Measurements from ENCODE around the gene EEIG1. TPM values are rescaled to one million over a fixed set of nuclear protein-coding genes. Genes with fewer than 3 reads are reported as not detected.

EEIG1 gene
- total and polyA plus RNA-seq, 2 experiments from 2014 or later: 11.2 to 22.4 TPM

DNA sequence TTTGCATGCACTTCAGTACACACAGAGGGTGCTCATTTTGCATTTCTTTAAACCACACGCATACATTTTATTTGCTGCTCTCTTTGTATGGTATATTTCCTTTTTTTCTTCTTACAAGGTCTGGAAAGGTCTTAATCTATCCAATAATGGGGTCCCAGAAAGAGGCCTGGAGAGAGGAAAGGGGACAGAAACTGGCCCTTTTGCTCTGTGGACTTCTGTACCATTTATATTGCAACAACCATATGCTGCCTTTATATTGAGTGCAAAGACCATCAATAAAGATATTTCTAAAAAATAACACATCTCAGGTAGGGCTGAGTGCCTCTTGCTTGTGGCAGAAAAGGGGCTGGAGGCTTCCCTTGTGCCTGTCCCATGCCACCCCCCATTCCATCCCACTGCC lies 27.6 kb downstream of the EEIG1 start:
- no peak overlapping the region for H3K4me2 ChIP-seq
- ATAC-seq (no peak), DNase-seq (ENCODE audit: low spot score) (no peak)
- H3K4me3 ChIP-seq: no peak overlapping the region
- H3F3A ChIP-seq (replicated peaks; ENCODE audit: low read depth): 0 out of 2 replicates have a peak, but pooled peaks cover 3% of the 10 kb centered on the region
- peaks cover 59% of the 10 kb centered on the region for H3K79me2 ChIP-seq (replicated peaks; ENCODE audit: insufficient read depth)
- no peak overlapping the region for H3K27ac ChIP-seq (ENCODE audit: low read depth)
- H3K4me1 ChIP-seq (ENCODE audit: insufficient read depth): peaks cover 8% of the 10 kb centered on the region; the same call in 1 of the 2 replicates
- no peaks in the 10 kb centered on the region for H3K27me3 ChIP-seq (ENCODE audit: insufficient read depth)
- no peak overlapping the region for H3K27ac Mint-ChIP-seq
- peaks cover 19% of the 10 kb centered on the region for H3K4me1 Mint-ChIP-seq
- no peak overlapping the region for H2AFZ ChIP-seq
- H3K36me3 ChIP-seq (ENCODE audit: insufficient read depth): no peaks in the 10 kb centered on the region
- peaks cover 6% of the 10 kb centered on the region; the same call in 2 of the 3 replicates for H3K36me3 Mint-ChIP-seq (ENCODE audit: low read depth)
- no peaks in the 10 kb centered on the region for H3K9me3 Mint-ChIP-seq
- H4K20me1 ChIP-seq (replicated peaks; ENCODE audit: insufficient read depth): peaks cover 12% of the 10 kb centered on the region
- TF ChIP-seq, protein P1, sequence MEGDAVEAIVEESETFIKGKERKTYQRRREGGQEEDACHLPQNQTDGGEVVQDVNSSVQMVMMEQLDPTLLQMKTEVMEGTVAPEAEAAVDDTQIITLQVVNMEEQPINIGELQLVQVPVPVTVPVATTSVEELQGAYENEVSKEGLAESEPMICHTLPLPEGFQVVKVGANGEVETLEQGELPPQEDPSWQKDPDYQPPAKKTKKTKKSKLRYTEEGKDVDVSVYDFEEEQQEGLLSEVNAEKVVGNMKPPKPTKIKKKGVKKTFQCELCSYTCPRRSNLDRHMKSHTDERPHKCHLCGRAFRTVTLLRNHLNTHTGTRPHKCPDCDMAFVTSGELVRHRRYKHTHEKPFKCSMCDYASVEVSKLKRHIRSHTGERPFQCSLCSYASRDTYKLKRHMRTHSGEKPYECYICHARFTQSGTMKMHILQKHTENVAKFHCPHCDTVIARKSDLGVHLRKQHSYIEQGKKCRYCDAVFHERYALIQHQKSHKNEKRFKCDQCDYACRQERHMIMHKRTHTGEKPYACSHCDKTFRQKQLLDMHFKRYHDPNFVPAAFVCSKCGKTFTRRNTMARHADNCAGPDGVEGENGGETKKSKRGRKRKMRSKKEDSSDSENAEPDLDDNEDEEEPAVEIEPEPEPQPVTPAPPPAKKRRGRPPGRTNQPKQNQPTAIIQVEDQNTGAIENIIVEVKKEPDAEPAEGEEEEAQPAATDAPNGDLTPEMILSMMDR (conservative IDR thresholded peaks at IDR 0.05; ENCODE audit: low read depth in 2 of 2): no peak
- TF ChIP-seq STAT1 (IDR thresholded peaks at IDR 0.05; ENCODE audit: unreplicated experiment): no peak
- peaks cover 10% of the 10 kb centered on the region for H3K27me3 Mint-ChIP-seq (ENCODE audit: insufficient read depth, low read depth, poor library complexity)
- H3K4me3 Mint-ChIP-seq: no peak overlapping the region
- H3K9me2 ChIP-seq (ENCODE audit: insufficient read depth): no peaks in the 10 kb centered on the region

DNA sequence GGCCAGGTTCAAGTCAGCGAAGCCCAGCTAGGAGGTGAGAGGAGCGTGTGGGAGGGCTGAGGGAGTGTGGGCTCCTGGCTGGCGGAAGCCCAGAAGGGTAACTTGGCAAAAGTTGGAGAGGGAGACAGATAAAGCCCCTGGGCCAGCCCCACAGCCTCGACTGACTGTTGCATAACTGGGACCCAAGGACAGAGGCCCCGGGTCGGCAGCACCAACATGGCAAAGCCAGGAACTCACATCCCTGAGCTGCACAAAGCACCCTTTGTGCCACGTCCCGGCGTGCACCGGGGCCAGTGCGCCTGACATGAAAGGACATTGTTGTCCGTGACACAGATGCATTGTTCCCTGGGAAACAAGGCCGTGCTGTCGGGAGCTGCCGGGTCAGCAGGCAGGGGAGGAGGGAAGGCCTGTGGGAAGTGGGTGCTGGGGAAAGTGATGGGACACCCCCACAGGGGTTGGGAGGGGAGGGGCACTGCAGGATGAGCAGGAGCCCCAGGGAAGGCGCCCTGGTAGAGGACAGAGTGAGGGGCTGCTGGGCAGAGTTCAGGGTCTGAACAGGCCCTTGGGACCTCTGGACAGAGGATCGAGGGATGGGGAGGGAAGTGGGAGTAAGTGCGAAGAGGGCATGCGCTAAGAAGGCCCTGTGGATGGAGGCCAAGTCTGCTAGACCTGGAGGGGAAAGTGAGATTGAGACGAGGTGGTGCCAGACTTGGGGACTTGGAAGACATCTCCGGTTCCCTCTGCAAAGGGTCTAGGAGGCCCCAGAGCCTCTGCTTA lies 30.1 kb downstream of the EEIG1 start:
- H4K20me1 ChIP-seq (replicated peaks; ENCODE audit: insufficient read depth): peaks cover 12% of the 10 kb centered on the region
- Mint-ChIP-seq H3K36me3 (ENCODE audit: low read depth) (peaks cover 17% of the 10 kb centered on the region), H3K9me3 (no peaks in the 10 kb centered on the region), H3K4me3 (no peak overlapping the region), H3K27me3 (ENCODE audit: insufficient read depth, low read depth, poor library complexity) (peaks cover 13% of the 10 kb centered on the region), H3K27ac (no peak overlapping the region), H3K4me1 (peaks cover 15% of the 10 kb centered on the region)
- H2AFZ ChIP-seq: no peak overlapping the region
- H3K4me3 ChIP-seq: no peak overlapping the region
- H3F3A ChIP-seq (replicated peaks; ENCODE audit: low read depth): no peaks in the 10 kb centered on the region
- peaks cover 2% of the 10 kb centered on the region for H3K4me1 ChIP-seq (ENCODE audit: insufficient read depth)
- ATAC-seq (no peak), DNase-seq (ENCODE audit: low spot score) (no peak)
- peaks cover 34% of the 10 kb centered on the region for H3K79me2 ChIP-seq (replicated peaks; ENCODE audit: insufficient read depth)
- no peaks in the 10 kb centered on the region for H3K36me3 ChIP-seq (ENCODE audit: insufficient read depth)
- H3K27me3 ChIP-seq (ENCODE audit: insufficient read depth): no peaks in the 10 kb centered on the region
- no peak for TF ChIP-seq EZH2 (IDR thresholded peaks at IDR 0.05; ENCODE audit: low read depth, unreplicated experiment)
- no peak overlapping the region for H3K4me2 ChIP-seq
- H3K9me2 ChIP-seq (ENCODE audit: insufficient read depth): no peaks in the 10 kb centered on the region
- H3K27ac ChIP-seq (ENCODE audit: low read depth): no peak overlapping the region

DNA sequence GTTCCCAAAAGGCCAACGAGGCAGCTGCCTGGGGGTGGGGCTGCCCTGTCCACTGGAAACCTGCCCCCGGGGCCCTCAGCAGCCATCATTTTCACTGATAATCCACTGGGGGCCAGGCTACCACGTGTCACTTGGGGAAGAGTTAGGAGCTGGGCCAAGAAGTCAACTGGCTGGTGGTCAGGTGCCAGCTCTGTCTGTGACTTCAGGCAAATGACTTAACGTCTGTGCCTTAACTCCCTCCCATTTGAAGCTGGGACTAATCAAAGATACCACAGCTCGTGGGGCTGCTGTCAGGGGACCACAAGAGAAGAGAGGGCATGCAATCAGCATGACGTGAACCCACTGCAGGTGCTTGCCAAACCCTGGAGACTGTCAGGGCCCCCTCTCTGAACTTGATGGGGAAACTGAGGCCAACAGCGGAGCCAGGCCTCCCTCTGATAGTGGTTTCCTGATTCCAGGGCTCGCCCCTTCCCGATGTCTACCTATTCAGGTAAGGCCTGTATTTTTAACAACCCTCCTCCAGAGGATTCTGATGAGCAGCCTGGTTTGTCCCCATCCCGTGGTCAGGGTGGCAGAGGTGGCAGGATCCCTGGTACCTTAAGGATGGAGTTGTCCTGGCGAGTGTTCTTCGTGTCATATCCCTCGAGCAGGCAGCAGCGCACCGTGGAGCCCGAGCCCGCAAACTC lies 30.8 kb downstream of the EEIG1 start:
- ATAC-seq: no peak
- Mint-ChIP-seq H3K27me3 (ENCODE audit: insufficient read depth, low read depth, poor library complexity) (peaks cover 13% of the 10 kb centered on the region), H3K4me3 (no peak overlapping the region), H3K36me3 (ENCODE audit: low read depth) (peaks cover 19% of the 10 kb centered on the region), H3K9me3 (no peaks in the 10 kb centered on the region), H3K27ac (no peak overlapping the region), H3K4me1 (peaks cover 9% of the 10 kb centered on the region)
- Histone ChIP-seq H3K27ac (ENCODE audit: low read depth) (no peak overlapping the region), H3F3A (replicated peaks; ENCODE audit: low read depth) (no peaks in the 10 kb centered on the region), H3K4me2 (no peak overlapping the region), H3K79me2 (replicated peaks; ENCODE audit: insufficient read depth) (peaks cover 30% of the 10 kb centered on the region), H3K4me1 (ENCODE audit: insufficient read depth) (no peaks in the 10 kb centered on the region; the same call in 1 of the 2 replicates), H3K4me3 (no peak overlapping the region), H4K20me1 (replicated peaks; ENCODE audit: insufficient read depth) (peaks cover 12% of the 10 kb centered on the region), H2AFZ (no peak overlapping the region), H3K27me3 (ENCODE audit: insufficient read depth) (no peaks in the 10 kb centered on the region), H3K9me2 (ENCODE audit: insufficient read depth) (no peaks in the 10 kb centered on the region), H3K36me3 (ENCODE audit: insufficient read depth) (no peaks in the 10 kb centered on the region)
- no peak for DNase-seq (ENCODE audit: low spot score)
- TF ChIP-seq EZH2phosphoT487 (IDR thresholded peaks at IDR 0.05; ENCODE audit: unreplicated experiment): no peak
- TF ChIP-seq, protein P2, sequence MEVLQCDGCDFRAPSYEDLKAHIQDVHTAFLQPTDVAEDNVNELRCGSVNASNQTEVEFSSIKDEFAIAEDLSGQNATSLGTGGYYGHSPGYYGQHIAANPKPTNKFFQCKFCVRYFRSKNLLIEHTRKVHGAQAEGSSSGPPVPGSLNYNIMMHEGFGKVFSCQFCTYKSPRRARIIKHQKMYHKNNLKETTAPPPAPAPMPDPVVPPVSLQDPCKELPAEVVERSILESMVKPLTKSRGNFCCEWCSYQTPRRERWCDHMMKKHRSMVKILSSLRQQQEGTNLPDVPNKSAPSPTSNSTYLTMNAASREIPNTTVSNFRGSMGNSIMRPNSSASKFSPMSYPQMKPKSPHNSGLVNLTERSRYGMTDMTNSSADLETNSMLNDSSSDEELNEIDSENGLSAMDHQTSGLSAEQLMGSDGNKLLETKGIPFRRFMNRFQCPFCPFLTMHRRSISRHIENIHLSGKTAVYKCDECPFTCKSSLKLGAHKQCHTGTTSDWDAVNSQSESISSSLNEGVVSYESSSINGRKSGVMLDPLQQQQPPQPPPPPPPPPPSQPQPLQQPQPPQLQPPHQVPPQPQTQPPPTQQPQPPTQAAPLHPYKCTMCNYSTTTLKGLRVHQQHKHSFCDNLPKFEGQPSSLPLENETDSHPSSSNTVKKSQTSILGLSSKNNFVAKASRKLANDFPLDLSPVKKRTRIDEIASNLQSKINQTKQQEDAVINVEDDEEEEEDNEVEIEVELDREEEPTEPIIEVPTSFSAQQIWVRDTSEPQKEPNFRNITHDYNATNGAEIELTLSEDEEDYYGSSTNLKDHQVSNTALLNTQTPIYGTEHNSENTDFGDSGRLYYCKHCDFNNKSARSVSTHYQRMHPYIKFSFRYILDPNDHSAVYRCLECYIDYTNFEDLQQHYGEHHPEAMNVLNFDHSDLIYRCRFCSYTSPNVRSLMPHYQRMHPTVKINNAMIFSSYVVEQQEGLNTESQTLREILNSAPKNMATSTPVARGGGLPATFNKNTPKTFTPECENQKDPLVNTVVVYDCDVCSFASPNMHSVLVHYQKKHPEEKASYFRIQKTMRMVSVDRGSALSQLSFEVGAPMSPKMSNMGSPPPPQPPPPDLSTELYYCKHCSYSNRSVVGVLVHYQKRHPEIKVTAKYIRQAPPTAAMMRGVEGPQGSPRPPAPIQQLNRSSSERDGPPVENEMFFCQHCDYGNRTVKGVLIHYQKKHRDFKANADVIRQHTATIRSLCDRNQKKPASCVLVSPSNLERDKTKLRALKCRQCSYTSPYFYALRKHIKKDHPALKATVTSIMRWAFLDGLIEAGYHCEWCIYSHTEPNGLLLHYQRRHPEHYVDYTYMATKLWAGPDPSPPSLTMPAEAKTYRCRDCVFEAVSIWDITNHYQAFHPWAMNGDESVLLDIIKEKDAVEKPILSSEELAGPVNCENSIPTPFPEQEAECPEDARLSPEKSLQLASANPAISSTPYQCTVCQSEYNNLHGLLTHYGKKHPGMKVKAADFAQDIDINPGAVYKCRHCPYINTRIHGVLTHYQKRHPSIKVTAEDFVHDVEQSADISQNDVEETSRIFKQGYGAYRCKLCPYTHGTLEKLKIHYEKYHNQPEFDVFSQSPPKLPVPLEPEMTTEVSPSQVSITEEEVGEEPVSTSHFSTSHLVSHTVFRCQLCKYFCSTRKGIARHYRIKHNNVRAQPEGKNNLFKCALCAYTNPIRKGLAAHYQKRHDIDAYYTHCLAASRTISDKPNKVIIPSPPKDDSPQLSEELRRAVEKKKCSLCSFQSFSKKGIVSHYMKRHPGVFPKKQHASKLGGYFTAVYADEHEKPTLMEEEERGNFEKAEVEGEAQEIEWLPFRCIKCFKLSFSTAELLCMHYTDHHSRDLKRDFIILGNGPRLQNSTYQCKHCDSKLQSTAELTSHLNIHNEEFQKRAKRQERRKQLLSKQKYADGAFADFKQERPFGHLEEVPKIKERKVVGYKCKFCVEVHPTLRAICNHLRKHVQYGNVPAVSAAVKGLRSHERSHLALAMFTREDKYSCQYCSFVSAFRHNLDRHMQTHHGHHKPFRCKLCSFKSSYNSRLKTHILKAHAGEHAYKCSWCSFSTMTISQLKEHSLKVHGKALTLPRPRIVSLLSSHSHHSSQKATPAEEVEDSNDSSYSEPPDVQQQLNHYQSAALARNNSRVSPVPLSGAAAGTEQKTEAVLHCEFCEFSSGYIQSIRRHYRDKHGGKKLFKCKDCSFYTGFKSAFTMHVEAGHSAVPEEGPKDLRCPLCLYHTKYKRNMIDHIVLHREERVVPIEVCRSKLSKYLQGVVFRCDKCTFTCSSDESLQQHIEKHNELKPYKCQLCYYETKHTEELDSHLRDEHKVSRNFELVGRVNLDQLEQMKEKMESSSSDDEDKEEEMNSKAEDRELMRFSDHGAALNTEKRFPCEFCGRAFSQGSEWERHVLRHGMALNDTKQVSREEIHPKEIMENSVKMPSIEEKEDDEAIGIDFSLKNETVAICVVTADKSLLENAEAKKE (CRISPR knock-in tag; IDR thresholded peaks at IDR 0.05): no peak
